Measurements from ENCODE around the gene PRODH.
"Not testable (repeated sequence)": the region's sequence is repeated elsewhere in the genome, so short reads cannot be mapped to it uniquely, and the experiment has no call there.

Gene PRODH

GRCh38 chr22:18961632-18962307 lies 25.7 kb upstream of the PRODH start:
- H3K36me3 Mint-ChIP-seq (ENCODE audit: low read depth); H3K4me1 Mint-ChIP-seq (ENCODE audit: low read depth); H3K27me3 Mint-ChIP-seq; H3K9me3 Mint-ChIP-seq; H3K4me3 Mint-ChIP-seq; intact Hi-C loops (cut with micrococcal nuclease); H3K27ac Mint-ChIP-seq: not testable (repeated sequence)

- H3K27ac Mint-ChIP-seq; H3K9me3 Mint-ChIP-seq; H3K4me3 Mint-ChIP-seq; intact Hi-C loops (cut with micrococcal nuclease); H3K27me3 Mint-ChIP-seq; H3K4me1 Mint-ChIP-seq (ENCODE audit: low read depth); H3K36me3 Mint-ChIP-seq (ENCODE audit: low read depth): not testable (repeated sequence)
These were observed 25.1 kb upstream of the PRODH start for GRCh38 chr22:18961201-18961600.

- H3K9me3 Mint-ChIP-seq; H3K27ac Mint-ChIP-seq; intact Hi-C loops (cut with micrococcal nuclease); H3K36me3 Mint-ChIP-seq (ENCODE audit: low read depth); H3K4me3 Mint-ChIP-seq; H3K4me1 Mint-ChIP-seq (ENCODE audit: low read depth); H3K27me3 Mint-ChIP-seq: not testable (repeated sequence)
These were observed 24.2 kb upstream of the PRODH start for GRCh38 chr22:18960166-18960820.

- H3K9me3 Mint-ChIP-seq; H3K4me3 Mint-ChIP-seq; H3K36me3 Mint-ChIP-seq (ENCODE audit: low read depth); H3K4me1 Mint-ChIP-seq (ENCODE audit: low read depth); intact Hi-C loops (cut with micrococcal nuclease); H3K27ac Mint-ChIP-seq; H3K27me3 Mint-ChIP-seq: not testable (repeated sequence)
These were observed 23.6 kb upstream of the PRODH start for GRCh38 chr22:18959741-18960140.

- H3K4me3 Mint-ChIP-seq; H3K27me3 Mint-ChIP-seq; intact Hi-C loops (cut with micrococcal nuclease); H3K27ac Mint-ChIP-seq; H3K9me3 Mint-ChIP-seq; H3K4me1 Mint-ChIP-seq (ENCODE audit: low read depth); H3K36me3 Mint-ChIP-seq (ENCODE audit: low read depth): not testable (repeated sequence)
These were observed 23.2 kb upstream of the PRODH start for GRCh38 chr22:18959266-18959665.

GRCh38 chr22:18958738-18959137 lies 22.6 kb upstream of the PRODH start:
- H3K9me3 Mint-ChIP-seq; H3K27ac Mint-ChIP-seq; H3K4me3 Mint-ChIP-seq; intact Hi-C loops (cut with micrococcal nuclease); H3K27me3 Mint-ChIP-seq; H3K4me1 Mint-ChIP-seq (ENCODE audit: low read depth); H3K36me3 Mint-ChIP-seq (ENCODE audit: low read depth): not testable (repeated sequence)

- H3K27ac Mint-ChIP-seq; intact Hi-C loops (cut with micrococcal nuclease); H3K4me3 Mint-ChIP-seq; H3K9me3 Mint-ChIP-seq; H3K27me3 Mint-ChIP-seq; H3K36me3 Mint-ChIP-seq (ENCODE audit: low read depth); H3K4me1 Mint-ChIP-seq (ENCODE audit: low read depth): not testable (repeated sequence)
These were observed 22.2 kb upstream of the PRODH start for GRCh38 chr22:18958321-18958705.

- H3K4me3 Mint-ChIP-seq; H3K27ac Mint-ChIP-seq; intact Hi-C loops (cut with micrococcal nuclease); H3K27me3 Mint-ChIP-seq; H3K4me1 Mint-ChIP-seq (ENCODE audit: low read depth); H3K36me3 Mint-ChIP-seq (ENCODE audit: low read depth); H3K9me3 Mint-ChIP-seq: not testable (repeated sequence)
These were observed 21.7 kb upstream of the PRODH start for GRCh38 chr22:18957621-18958320.

GRCh38 chr22:18956956-18957355 lies 20.9 kb upstream of the PRODH start:
- H3K36me3 Mint-ChIP-seq (ENCODE audit: low read depth); H3K4me1 Mint-ChIP-seq (ENCODE audit: low read depth); H3K9me3 Mint-ChIP-seq: not testable (repeated sequence)

GRCh38 chr22:18956121-18956895 lies 20.2 kb upstream of the PRODH start:
- H3K9me3 Mint-ChIP-seq; H3K4me3 Mint-ChIP-seq; H3K27ac Mint-ChIP-seq; intact Hi-C loops (cut with micrococcal nuclease); H3K4me1 Mint-ChIP-seq (ENCODE audit: low read depth); H3K27me3 Mint-ChIP-seq; H3K36me3 Mint-ChIP-seq (ENCODE audit: low read depth): not testable (repeated sequence)

More at GRCh38 chr22:18956956-18957355, 20.9 kb upstream of the PRODH start:
- H3K27ac Mint-ChIP-seq; H3K4me3 Mint-ChIP-seq; H3K27me3 Mint-ChIP-seq; intact Hi-C loops (cut with micrococcal nuclease): not testable (repeated sequence)

GRCh38 chr22:18955696-18956095 lies 19.6 kb upstream of the PRODH start:
- no peak overlapping the region for H3K4me3 Mint-ChIP-seq

GRCh38 chr22:18954990-18955571 lies 19.0 kb upstream of the PRODH start:
- Mint-ChIP-seq H3K9me3 (no peaks in the 10 kb centered on the region), H3K27ac (no peak overlapping the region), H3K4me3 (no peak overlapping the region), H3K27me3 (no peaks in the 10 kb centered on the region), H3K36me3 (ENCODE audit: low read depth) (no peaks in the 10 kb centered on the region), H3K4me1 (ENCODE audit: low read depth) (no peaks in the 10 kb centered on the region)
- intact Hi-C loops (cut with micrococcal nuclease), result no loop called here

More at GRCh38 chr22:18955696-18956095, 19.6 kb upstream of the PRODH start:
- Mint-ChIP-seq H3K9me3 (no peaks in the 10 kb centered on the region), H3K27me3 (no peaks in the 10 kb centered on the region), H3K4me1 (ENCODE audit: low read depth) (no peaks in the 10 kb centered on the region), H3K27ac (no peak overlapping the region), H3K36me3 (ENCODE audit: low read depth) (no peaks in the 10 kb centered on the region)
- intact Hi-C loops (cut with micrococcal nuclease), result no loop called here

- H3K27ac Mint-ChIP-seq; intact Hi-C loops (cut with micrococcal nuclease); H3K4me1 Mint-ChIP-seq (ENCODE audit: low read depth); H3K27me3 Mint-ChIP-seq; H3K4me3 Mint-ChIP-seq; H3K36me3 Mint-ChIP-seq (ENCODE audit: low read depth); H3K9me3 Mint-ChIP-seq: not testable (repeated sequence)
These were observed 18.4 kb upstream of the PRODH start for GRCh38 chr22:18954303-18954989.

Measured in dendritic cell treated with granulocyte-macrophage colony-stimulating factor and Interleukin-4, amounts not matched to agents 40 ng/mL and 50 ng/mL, for 4 days (primary cell).